Esophagus squamous epithelium (tissue), 5 donors: ENCODE data around the gene SGMS1. TPM values are rescaled to one million over a fixed set of nuclear protein-coding genes. Genes with fewer than 3 reads are reported as not detected.
A peak's percentile ranks its signal among the peaks of the same experiment; 100 is the strongest.

Source experiments
- DNase-seq: peaks from one replicate; lab custom pipeline; 2025; lab: John Stamatoyannopoulos, UW
- H3K27ac ChIP-seq, 4 donors: fragments of 200-600 bp; sonication (generic); one replicate each; pipeline ENCODE4 v1.5.1; 2016 to 2019; ENCODE audit warnings: mild to moderate bottlenecking in 1 of 4
- H3K27me3 ChIP-seq, 4 donors: fragments of 200-600 bp; sonication (generic); 1 replicate in 3 of 4; 2 replicates in 1 of 4; pipeline versions ENCODE4 v1.5.1 to v1.6.0; 2017 to 2021; ENCODE audit warnings: antibody characterized with exemption in 1 of 4
- H3K36me3 ChIP-seq, 3 donors: fragments of 200-600 bp; sonication (generic); one replicate each; pipeline ENCODE4 v1.5.1; 2016 to 2019
- H3K4me1 ChIP-seq, 3 donors: fragments of 200-600 bp; sonication (generic); one replicate each; pipeline ENCODE4 v1.5.1; 2017 to 2019
- H3K4me3 ChIP-seq, 4 donors: fragments of 200-600 bp; sonication (generic); 1 replicate in 3 of 4; 2 replicates in 1 of 4; pipeline ENCODE4 v1.5.1; 2016 to 2019; ENCODE audit warnings: mild to moderate bottlenecking in 2 of 4, moderate library complexity in 1 of 4
- H3K9me3 ChIP-seq, 3 donors: fragments of 200-600 bp; sonication (generic); one replicate each; pipeline ENCODE4 v1.5.1; 2016 to 2019
- CTCF ChIP-seq, 6 experiments: fragments of 450-650 bp in 4 of 6; fragments of 200-600 bp in 2 of 6; sonication (generic) in 2 of 6; IDR thresholded peaks; one replicate each; pipeline ENCODE4 v1.5.1; 2016 to 2019; ENCODE audit warnings: antibody characterized with exemption in 6 of 6, mild to moderate bottlenecking in 4 of 6, moderate library complexity in 4 of 6
- POLR2A ChIP-seq, 4 donors: fragments of 450-650 bp; IDR thresholded peaks; one replicate each; pipeline ENCODE4 v1.6.1; 2017; ENCODE audit warnings: antibody characterized with exemption in 4 of 4, mild to moderate bottlenecking in 4 of 4, moderate library complexity in 3 of 4
- WGBS, 2 donors: methylation state at CpG; one replicate each; pipeline ENCODE4 v1.1.5; 2018; 5-methylcytosine and 5-hydroxymethylcytosine counted together
- intact Hi-C: fragments of 100-400 bp; cut with DNase I; formaldehyde crosslinking; loops from one replicate; pipeline ENCODE4 v1.15.0; 2022
- total RNA-seq, 4 donors: library from RNA; depleted of rRNA; stranded (reverse); fragments of >200 nt; gene quantifications; one replicate each; pipeline ENCODE4 v1.1.0, GENCODE V29; 2016
- donor health status: DM: yes; HTN: yes; CAD: no.

The SGMS1 gene
- total RNA-seq, 4 donors from 2014 or later, result 39.4 to 64.1 (median 54.9) TPM

- intact Hi-C loops, result no loop called here
- peak overlapping the region in 3 of 4 donors; percentile 57 to 74 (median 64) for H3K27ac ChIP-seq
- no peaks in the 10 kb centered on the region for H3K9me3 ChIP-seq
- no peaks in the 10 kb centered on the region for H3K27me3 ChIP-seq
- peaks cover 0 to 6% (median 0%) of the 10 kb centered on the region in 3 donors for H3K36me3 ChIP-seq
- DNase-seq, result no peak
- no peak for TF ChIP-seq CTCF (IDR thresholded peaks at IDR 0.05)
- TF ChIP-seq POLR2A (IDR thresholded peaks at IDR 0.05), result no peak
- H3K4me3 ChIP-seq, result no peak overlapping the region
- peaks cover 0 to 44% (median 12%) of the 10 kb centered on the region in 3 donors for H3K4me1 ChIP-seq
- WGBS, 2 donors, result 59 to 61% methylated on average over 2 of the region's 2 CpGs
Observed at GRCh38 chr10:50362547-50363125, 261.1 kb downstream of the SGMS1 start.

GRCh38 chr10:50361946-50362345 lies 261.8 kb downstream of the SGMS1 start:
- Histone ChIP-seq H3K4me3 (no peak overlapping the region), H3K9me3 (no peaks in the 10 kb centered on the region), H3K4me1 (peaks cover 0 to 44% (median 12%) of the 10 kb centered on the region in 3 donors), H3K27ac (peak overlapping the region; percentile 26 to 74 (median 58)), H3K36me3 (peaks cover 0 to 6% (median 0%) of the 10 kb centered on the region in 3 donors), H3K27me3 (no peaks in the 10 kb centered on the region)
- no peak for DNase-seq
- WGBS, 2 donors, result 89 to 94% methylated on average over 1 of the region's 1 CpG
- intact Hi-C loops, result no loop called here
- TF ChIP-seq POLR2A (IDR thresholded peaks at IDR 0.05) (no peak), CTCF (IDR thresholded peaks at IDR 0.05) (no peak)

DNA sequence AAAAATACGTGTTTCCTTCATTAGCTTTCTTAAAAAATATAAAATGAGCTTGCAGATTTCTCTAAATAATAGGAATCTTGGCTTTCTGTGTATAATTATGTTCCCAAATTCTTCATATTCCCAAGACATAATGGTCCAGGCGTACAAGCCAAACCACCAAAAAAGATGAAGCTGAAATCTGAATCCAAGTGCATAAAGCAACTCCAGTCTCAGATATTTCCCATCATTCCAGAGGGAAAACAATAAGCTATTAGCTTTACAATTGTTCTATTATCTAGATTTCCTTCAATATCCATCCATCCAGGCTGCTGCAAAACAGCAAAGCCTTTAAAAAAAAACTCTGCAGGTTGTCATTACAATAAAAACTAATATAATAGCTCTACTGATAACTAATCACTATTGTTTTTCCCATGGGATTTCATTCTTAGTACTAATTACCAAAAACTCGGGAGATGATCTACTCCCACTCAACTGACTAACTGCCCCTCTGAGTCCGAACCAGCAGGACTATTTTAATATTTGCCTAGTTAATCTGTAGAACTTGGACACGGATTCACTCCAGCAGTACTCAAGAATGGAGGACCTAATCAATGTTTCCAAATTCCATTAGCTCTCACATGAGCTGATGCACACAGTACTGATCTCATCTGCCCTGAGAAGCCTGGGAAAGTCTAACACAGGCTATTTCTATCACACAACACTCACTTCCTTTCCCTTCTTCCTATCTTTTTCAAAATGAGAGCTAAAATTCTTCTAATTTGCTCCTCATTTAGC lies 263.5 kb downstream of the SGMS1 start:
- DNase-seq, result no peak
- H3K27me3 ChIP-seq, result no peaks in the 10 kb centered on the region
- H3K36me3 ChIP-seq, result peaks cover 0 to 5% (median 0%) of the 10 kb centered on the region in 3 donors
- peak overlapping the region in 1 of 4 donors; percentile 74 for H3K27ac ChIP-seq
- TF ChIP-seq CTCF (IDR thresholded peaks at IDR 0.05) (no peak), POLR2A (IDR thresholded peaks at IDR 0.05) (no peak)
- intact Hi-C loops, result no loop called here
- no peak overlapping the region for H3K4me3 ChIP-seq
- WGBS, 2 donors, result 69 to 81% methylated on average over 5 of the region's 5 CpGs
- H3K9me3 ChIP-seq, result no peaks in the 10 kb centered on the region
- H3K4me1 ChIP-seq, result peaks cover 0 to 44% (median 12%) of the 10 kb centered on the region in 3 donors

GRCh38 chr10:50358925-50359687 lies 264.6 kb downstream of the SGMS1 start:
- Histone ChIP-seq H3K9me3 (no peaks in the 10 kb centered on the region), H3K36me3 (peaks cover 0 to 7% (median 0%) of the 10 kb centered on the region in 3 donors), H3K27me3 (no peaks in the 10 kb centered on the region), H3K4me3 (no peak overlapping the region), H3K27ac (no peak overlapping the region), H3K4me1 (peaks cover 0 to 44% (median 12%) of the 10 kb centered on the region in 3 donors)
- 67 to 83% methylated on average over 1 of the region's 1 CpG for WGBS, 2 donors
- DNase-seq, result no peak
- intact Hi-C loops, result no loop called here
- TF ChIP-seq CTCF (IDR thresholded peaks at IDR 0.05) (no peak), POLR2A (IDR thresholded peaks at IDR 0.05) (no peak)
